ENCODE measurements around the gene PDLIM4.

Gene PDLIM4

GRCh38 chr5:132267166-132267739 lies 9.8 kb downstream of the PDLIM4 start:
- no peak for DNase-seq (ENCODE audit: low spot score)

DNA sequence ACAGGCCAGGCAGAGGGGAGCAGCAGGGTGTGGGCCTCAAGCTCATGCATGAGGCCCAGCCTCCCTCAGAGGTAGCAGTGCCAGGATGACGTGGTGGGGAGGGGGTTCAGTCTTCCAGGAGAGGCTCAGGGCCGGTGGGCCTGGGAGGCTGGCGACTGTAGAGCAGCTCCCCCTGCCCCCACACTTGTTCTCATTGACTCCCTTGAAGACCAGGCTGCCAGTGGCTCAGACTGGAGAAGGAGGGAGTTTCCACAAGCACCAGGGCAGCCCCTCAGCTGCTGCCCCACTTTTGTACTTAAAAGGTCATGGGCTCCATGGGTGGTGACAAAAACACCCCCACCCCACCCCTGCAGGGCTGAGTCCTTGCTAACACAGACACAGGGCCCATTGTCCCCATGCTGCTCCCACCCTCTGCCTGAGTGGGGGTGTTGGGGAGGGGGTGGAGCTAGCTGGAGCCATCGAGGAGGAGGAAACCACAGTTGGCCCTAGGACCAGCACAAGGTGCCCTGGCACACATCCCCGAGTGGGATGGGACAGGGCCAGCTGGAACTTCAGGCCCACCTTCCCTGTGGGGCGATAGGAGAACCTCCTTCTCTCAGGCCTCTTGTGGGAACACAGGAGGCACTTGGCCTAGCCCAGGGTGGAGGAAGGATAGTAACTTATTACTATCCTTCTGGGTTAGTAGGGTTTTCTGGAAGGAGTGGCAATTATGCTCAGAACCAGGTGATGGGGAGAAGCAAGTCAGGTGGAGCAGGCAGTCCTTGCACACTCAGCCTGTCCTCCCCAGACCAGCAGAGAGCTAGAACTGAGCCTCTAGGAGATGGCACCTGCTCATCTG lies 10.7 kb downstream of the PDLIM4 start:
- no peak for DNase-seq (ENCODE audit: low spot score)

- DNase-seq (ENCODE audit: low spot score): no peak
Measured at GRCh38 chr5:132268769-132269551, 11.5 kb downstream of the PDLIM4 start.

DNA sequence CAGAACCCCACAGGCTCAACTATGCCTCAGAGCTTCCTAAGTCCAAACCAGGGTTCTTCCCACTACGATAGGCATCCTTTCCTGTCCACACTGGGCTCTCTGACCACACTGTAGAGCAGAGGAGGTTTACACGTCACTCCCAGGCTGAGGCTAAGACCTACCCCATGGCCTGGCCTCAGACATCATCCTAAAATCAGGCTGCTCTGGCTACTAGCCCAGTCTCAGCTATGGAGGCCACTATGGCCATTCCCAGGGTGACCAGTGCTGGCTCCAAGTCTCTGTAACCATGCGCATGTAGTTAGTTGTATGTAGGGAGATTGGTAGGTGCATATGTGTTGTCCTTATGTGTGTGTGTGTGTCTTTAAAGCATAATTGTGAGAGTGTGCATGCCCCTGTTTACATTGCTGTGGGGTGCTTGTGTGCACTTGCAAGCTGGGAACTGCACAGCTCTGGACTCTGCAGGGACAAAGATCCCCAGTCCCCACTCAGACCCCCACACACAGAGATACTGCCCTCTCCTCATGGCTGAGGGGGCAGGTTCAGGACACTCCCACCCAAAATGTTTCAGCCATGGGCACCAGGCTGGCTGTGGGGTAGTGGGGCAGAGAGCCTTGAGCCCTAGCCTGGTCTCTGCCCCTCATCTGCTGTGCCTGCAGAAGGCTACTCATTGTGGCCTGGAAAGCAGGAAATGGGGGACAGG lies 12.3 kb downstream of the PDLIM4 start:
- DNase-seq (ENCODE audit: low spot score): no peak

DNA sequence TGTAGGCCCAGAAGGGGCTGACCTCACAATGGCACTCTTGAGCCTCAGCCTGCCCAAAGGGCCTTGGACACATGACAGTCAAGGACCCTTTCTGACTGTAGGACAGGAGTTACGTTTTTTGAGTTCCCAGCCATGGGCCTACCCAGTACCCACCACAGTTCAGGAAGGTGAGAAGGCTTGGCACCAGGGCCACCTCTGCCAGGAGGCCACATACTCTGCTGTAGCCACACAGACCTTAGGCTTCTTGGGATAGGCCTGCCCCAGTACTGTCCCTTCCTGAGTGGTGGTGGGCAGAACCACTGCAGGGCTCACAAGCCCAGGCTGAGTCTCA lies 12.8 kb downstream of the PDLIM4 start:
- no peak for DNase-seq (ENCODE audit: low spot score)

GRCh38 chr5:132270706-132271105 lies 13.2 kb downstream of the PDLIM4 start:
- no peak for DNase-seq (ENCODE audit: low spot score)

- no peak for DNase-seq (ENCODE audit: low spot score)
Measured at GRCh38 chr5:132271251-132272246, 14.1 kb downstream of the PDLIM4 start.

GRCh38 chr5:132272311-132273210 lies 15.1 kb downstream of the PDLIM4 start:
- DNase-seq (ENCODE audit: low spot score): peak; percentile 62

DNA sequence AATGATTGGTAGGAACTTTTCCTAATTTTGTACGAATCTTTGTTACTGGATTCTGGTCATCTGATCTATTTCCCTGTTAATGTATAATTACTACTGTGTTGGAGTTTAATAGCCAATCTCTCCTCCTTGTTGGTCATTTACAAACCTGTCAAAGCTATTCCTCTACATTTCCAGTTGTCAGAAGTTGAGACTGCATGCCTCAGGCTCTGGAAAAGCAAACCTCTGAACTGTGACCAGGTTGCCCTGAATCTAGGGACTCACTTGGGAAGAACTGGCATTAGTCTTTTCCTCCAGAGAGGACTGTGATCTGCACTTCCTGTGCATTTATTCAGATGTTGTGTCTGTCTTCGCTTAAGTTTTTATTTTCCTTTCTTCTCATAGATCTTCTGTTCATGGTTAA lies 16.1 kb downstream of the PDLIM4 start:
- DNase-seq (ENCODE audit: low spot score): no peak

GRCh38 chr5:132274050-132274792 lies 16.7 kb downstream of the PDLIM4 start:
- DNase-seq (ENCODE audit: low spot score): no peak

GRCh38 chr5:132275367-132276220 lies 18.1 kb downstream of the PDLIM4 start:
- no peak for DNase-seq (ENCODE audit: low spot score)

- DNase-seq (ENCODE audit: low spot score): no peak
Measured at GRCh38 chr5:132277256-132277655, 19.8 kb downstream of the PDLIM4 start.

GRCh38 chr5:132277971-132278853 lies 20.7 kb downstream of the PDLIM4 start:
- no peak for DNase-seq (ENCODE audit: low spot score)

GRCh38 chr5:132279801-132280200 lies 22.3 kb downstream of the PDLIM4 start:
- DNase-seq (ENCODE audit: low spot score): no peak

DNA sequence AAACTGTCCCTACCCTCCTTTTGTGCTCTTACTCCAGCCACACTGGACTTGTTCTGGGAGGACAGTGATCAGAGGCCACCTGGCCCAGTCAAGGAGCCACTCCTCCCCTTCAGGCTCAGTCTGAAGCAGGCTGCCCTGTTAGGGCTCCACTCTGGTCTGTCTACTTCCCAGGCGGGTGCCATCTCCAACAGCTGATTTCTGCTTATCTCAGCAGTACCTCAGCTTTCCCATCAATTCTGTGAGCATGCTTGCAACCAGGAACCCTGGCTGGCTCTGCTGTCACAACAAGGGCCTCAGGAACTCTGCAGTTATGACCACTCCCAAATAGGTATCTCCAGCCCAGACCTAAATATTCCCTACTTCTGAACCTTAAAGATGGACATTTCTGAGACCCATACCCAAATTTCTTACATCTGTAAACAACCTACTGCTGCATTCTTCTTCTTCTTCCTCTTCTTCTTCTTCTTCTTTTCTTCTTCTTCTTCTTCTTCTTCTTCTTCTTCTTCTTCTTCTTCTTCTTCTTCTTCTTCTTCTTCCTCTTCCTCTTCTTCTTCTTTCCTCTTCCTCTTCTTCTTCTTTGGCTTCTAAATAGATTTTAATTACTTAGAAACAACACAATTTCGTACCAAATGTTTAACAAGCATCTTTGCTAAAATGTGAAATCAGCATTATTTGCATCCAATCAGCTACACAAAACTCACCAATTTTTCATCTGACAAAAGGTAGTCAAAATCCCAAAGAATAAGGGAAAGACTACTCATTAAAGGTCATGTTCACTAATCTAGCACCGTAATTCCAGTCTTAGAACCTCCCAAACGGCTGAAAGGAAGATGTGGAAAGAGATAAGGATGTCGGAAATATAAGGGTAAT lies 23.1 kb downstream of the PDLIM4 start:
- DNase-seq (ENCODE audit: low spot score): no peak

DNA sequence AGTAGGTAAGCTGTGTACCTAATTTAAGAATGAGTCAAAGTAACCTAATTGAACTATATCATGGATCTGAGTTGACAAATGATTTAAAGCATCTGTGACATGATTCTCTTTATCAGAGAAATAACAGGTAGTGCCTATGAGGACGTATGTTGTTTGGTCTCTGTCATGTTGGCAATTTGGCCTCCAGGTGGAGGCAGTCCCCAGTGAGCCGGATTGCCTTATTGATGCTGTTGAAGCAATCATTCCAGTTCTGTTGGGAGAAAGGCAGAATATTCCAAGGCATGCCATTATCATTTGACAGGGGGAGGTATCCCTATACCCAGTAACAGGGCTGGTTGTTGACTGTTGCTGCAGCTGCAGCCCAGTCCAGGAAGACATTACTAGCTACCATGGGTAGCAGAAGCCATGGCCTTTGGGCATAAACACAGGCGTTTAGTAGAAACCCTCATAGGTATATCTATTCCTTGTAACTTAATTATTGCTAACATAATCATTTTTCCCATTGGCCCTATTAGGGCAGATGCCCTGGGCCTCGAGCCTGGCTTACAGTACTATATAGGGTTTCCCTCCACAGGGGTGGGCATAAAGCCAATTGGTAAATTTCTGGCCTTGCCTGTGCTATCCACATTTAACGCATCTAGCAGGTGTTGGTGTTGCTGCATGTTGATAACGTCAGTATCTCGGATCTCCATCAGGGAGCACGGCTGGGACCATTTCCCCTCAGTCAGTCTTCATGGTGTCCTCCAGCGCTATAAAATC lies 24.5 kb downstream of the PDLIM4 start:
- DNase-seq (ENCODE audit: low spot score): no peak

All from hepatic stellate cell (primary cell).